Natural killer cell (primary cell): Measurements from ENCODE around the gene AGBL4. TPM values are rescaled to one million over a fixed set of nuclear protein-coding genes. Genes with fewer than 3 reads are reported as not detected.

Source experiments
- ATAC-seq, 3 donors: fragments of 150-1000 bp in 2 of 3; fragments of 200-7000 bp in 1 of 3; cut with Tn5 transposase; 1 replicate in 1 of 3; 2 replicates in 2 of 3; pipeline ENCODE4 v1.10.0; 2021; ENCODE audit warnings: mild to moderate bottlenecking in 2 of 3, moderate library complexity in 2 of 3
- DNase-seq, 2 donors: peaks; one replicate each; pipeline versions ENCODE4 v3.0.0 to v3.0.0-alpha.2; 2013 to 2021; ENCODE audit warnings: mixed read lengths in 1 of 2
- H3K27ac ChIP-seq: one replicate; pipeline ENCODE4 v1.5.1; 2013; ENCODE audit warnings: mild to moderate bottlenecking, low read length
- H3K27me3 ChIP-seq: one replicate; pipeline ENCODE4 v1.6.1; 2013; ENCODE audit warnings: low read length; ENCODE audit not compliant: control insufficient read depth, insufficient read depth
- H3K36me3 ChIP-seq: one replicate; pipeline ENCODE4 v1.6.1; 2013; ENCODE audit warnings: low read length; ENCODE audit not compliant: control insufficient read depth, insufficient read depth
- H3K4me1 ChIP-seq: one replicate; pipeline ENCODE4 v1.6.1; 2013; ENCODE audit warnings: low read length; ENCODE audit not compliant: control insufficient read depth, insufficient read depth
- H3K4me3 ChIP-seq: one replicate; pipeline ENCODE4 v1.5.1; 2013; ENCODE audit warnings: low read length
- H3K9me3 ChIP-seq: one replicate; pipeline ENCODE4 v1.6.1; 2013; ENCODE audit warnings: low read length; ENCODE audit not compliant: control insufficient read depth, insufficient read depth
- H3K27ac Mint-ChIP-seq, 2 donors: one replicate each; pipeline ENCODE4 v1.8.0; 2022; ENCODE audit warnings: mild to moderate bottlenecking in 2 of 2, mixed read lengths in 2 of 2, moderate library complexity in 1 of 2
- H3K27me3 Mint-ChIP-seq, 2 donors: one replicate each; pipeline ENCODE4 v1.8.0; 2022; ENCODE audit warnings: low read depth in 2 of 2, mixed read lengths in 2 of 2
- H3K36me3 Mint-ChIP-seq: one replicate; pipeline ENCODE4 v1.8.0; 2022; ENCODE audit warnings: mixed read lengths
- H3K4me1 Mint-ChIP-seq, 2 donors: one replicate each; pipeline ENCODE4 v1.8.0; 2022; ENCODE audit warnings: mixed read lengths in 2 of 2
- H3K4me3 Mint-ChIP-seq: one replicate; pipeline ENCODE4 v1.8.0; 2022; ENCODE audit warnings: mild to moderate bottlenecking, moderate library complexity, mixed read lengths
- H3K9me3 Mint-ChIP-seq, 2 donors: one replicate each; pipeline ENCODE4 v1.8.0; 2022; ENCODE audit warnings: mixed read lengths in 2 of 2
- WGBS: methylation state at CpG from one replicate; pipeline ENCODE4 v1.1.7; 2013; ENCODE audit warnings: missing lambda C conversion rate; ENCODE audit not compliant: insufficient coverage; 5-methylcytosine and 5-hydroxymethylcytosine counted together
- intact Hi-C: fragments of 100-400 bp; cut with micrococcal nuclease; formaldehyde crosslinking; loops from one replicate; pipeline ENCODE4 v1.14.2; 2022
- total RNA-seq, 4 donors: library from RNA; stranded (reverse); fragments of 120-200 nt in 1 of 4; gene quantifications; one replicate each; pipeline versions ENCODE4 v1.2.3 to v1.2.4, GENCODE V29; 2013 to 2022
- TF ChIP-seq, protein P1 (sequence below): fragments of 200-600 bp; IDR thresholded peaks from one replicate; pipeline ENCODE4 v1.8.0; 2022; ENCODE audit warnings: antibody characterized with exemption

Gene AGBL4
- total RNA-seq, 3 donors from 2014 or later (not counting 1 experiment from before 2014, with no cell fraction given), result not detected

DNA sequence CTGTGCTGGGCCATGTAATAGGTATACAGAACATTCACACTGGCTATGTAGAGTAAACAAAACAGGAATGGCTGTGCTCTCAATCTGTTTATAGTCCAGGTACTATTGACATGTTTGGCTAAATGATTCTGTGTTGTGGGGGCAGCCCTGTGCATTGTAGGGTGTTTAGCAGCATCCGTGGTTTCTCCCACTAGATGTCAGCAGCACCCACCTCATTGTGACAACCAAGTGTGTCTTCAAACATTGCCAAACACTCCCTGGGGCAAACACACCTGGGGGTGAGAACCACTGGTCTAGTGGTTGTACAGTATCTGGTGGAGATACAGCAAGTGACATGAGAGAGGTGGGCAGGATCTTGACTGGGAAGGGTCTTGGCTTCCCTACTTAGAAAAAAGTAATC, 1471.3 kb downstream of the AGBL4 start:
- H3K4me3 Mint-ChIP-seq, result no peak overlapping the region
- Histone ChIP-seq H3K4me3 (no peak overlapping the region), H3K4me1 (no peaks in the 10 kb centered on the region), H3K36me3 (no peaks in the 10 kb centered on the region), H3K9me3 (no peaks in the 10 kb centered on the region), H3K27ac (no peak overlapping the region), H3K27me3 (no peaks in the 10 kb centered on the region)
- ATAC-seq, result no peak
- no CpG with 5 or more reads among the region's 1 CpG for WGBS
- H3K9me3 Mint-ChIP-seq, result no peaks in the 10 kb centered on the region
- DNase-seq, result no peak
- no peak overlapping the region for H3K27ac Mint-ChIP-seq
- TF ChIP-seq, protein P1, sequence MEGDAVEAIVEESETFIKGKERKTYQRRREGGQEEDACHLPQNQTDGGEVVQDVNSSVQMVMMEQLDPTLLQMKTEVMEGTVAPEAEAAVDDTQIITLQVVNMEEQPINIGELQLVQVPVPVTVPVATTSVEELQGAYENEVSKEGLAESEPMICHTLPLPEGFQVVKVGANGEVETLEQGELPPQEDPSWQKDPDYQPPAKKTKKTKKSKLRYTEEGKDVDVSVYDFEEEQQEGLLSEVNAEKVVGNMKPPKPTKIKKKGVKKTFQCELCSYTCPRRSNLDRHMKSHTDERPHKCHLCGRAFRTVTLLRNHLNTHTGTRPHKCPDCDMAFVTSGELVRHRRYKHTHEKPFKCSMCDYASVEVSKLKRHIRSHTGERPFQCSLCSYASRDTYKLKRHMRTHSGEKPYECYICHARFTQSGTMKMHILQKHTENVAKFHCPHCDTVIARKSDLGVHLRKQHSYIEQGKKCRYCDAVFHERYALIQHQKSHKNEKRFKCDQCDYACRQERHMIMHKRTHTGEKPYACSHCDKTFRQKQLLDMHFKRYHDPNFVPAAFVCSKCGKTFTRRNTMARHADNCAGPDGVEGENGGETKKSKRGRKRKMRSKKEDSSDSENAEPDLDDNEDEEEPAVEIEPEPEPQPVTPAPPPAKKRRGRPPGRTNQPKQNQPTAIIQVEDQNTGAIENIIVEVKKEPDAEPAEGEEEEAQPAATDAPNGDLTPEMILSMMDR, result no peak
- no peaks in the 10 kb centered on the region for H3K36me3 Mint-ChIP-seq
- no peaks in the 10 kb centered on the region for H3K4me1 Mint-ChIP-seq
- intact Hi-C loops, result no loop called here
- peaks cover 0 to 14% of the 10 kb centered on the region in 2 donors for H3K27me3 Mint-ChIP-seq

DNA sequence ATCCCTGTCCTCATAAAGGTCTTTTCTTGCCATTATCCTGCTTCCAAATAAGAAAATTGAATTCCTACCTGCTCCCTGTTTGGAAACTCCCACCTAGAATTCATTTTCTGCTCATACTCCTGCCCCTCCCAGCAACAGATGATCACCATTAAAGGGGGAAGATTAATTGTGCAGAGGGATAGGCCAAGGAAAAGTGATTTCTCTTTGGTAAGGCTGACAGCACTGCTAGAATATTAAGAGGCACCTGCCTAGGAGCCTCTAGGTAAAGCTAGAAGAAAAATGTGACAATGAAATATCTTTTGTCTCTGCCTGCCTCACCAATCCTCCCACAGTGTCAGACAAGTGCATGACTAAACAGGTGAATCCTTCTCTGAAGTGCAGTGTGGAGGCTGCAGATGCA, 1474.8 kb downstream of the AGBL4 start:
- H3K9me3 Mint-ChIP-seq, result no peaks in the 10 kb centered on the region
- DNase-seq (no peak), ATAC-seq (no peak)
- H3K27me3 Mint-ChIP-seq, result peaks cover 0 to 8% of the 10 kb centered on the region in 2 donors
- no peak overlapping the region for H3K4me3 Mint-ChIP-seq
- TF ChIP-seq, protein P1, result no peak
- H3K4me1 ChIP-seq, result no peaks in the 10 kb centered on the region
- H3K27ac ChIP-seq, result no peak overlapping the region
- no peaks in the 10 kb centered on the region for H3K36me3 Mint-ChIP-seq
- H3K4me3 ChIP-seq, result no peak overlapping the region
- H3K9me3 ChIP-seq, result no peaks in the 10 kb centered on the region
- no peaks in the 10 kb centered on the region for H3K27me3 ChIP-seq
- no peaks in the 10 kb centered on the region for H3K4me1 Mint-ChIP-seq
- H3K36me3 ChIP-seq, result no peaks in the 10 kb centered on the region
- H3K27ac Mint-ChIP-seq, result no peak overlapping the region
- intact Hi-C loops, result no loop called here

DNA sequence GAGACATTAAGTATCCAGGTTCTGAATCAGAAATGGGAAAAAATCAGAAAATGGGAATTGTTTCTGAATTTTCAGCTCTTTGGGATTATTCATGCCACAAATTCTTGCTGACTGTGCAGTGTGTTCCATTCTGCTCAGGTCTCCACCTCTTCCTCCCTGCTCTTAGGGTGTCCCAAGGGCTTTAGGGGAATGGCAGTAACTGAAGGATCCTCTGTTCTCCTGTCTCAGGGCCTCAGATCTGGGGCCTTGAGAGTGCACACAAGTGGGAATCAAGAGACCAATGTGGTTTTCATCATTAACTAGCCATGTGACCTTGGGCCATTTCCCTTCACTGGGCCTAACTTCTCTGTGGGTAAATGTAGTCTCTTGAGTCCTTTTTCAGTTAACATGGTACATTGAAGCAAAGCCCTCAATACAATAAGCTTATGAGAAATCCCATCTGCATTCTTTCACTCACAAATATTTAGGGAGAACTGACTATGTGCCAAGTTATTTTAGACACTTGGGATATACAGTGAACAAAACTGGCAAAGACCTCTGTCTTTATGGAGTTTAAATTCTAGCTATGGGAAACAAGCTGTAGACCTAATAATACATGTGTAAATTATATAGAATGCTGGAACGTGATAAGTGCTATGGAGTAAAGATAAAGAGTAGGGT, 1476.1 kb downstream of the AGBL4 start:
- Mint-ChIP-seq H3K27me3 (peaks cover 0 to 8% of the 10 kb centered on the region in 2 donors), H3K36me3 (no peaks in the 10 kb centered on the region), H3K4me3 (no peak overlapping the region), H3K4me1 (no peaks in the 10 kb centered on the region), H3K9me3 (no peaks in the 10 kb centered on the region), H3K27ac (no peak overlapping the region)
- ATAC-seq (no peak), DNase-seq (no peak)
- Histone ChIP-seq H3K36me3 (no peaks in the 10 kb centered on the region), H3K27ac (no peak overlapping the region), H3K9me3 (no peaks in the 10 kb centered on the region), H3K4me3 (no peak overlapping the region), H3K27me3 (no peaks in the 10 kb centered on the region), H3K4me1 (no peaks in the 10 kb centered on the region)
- intact Hi-C loops, result no loop called here
- TF ChIP-seq, protein P1, result no peak
- 80% methylated on average over 1 of the region's 1 CpG for WGBS

DNA sequence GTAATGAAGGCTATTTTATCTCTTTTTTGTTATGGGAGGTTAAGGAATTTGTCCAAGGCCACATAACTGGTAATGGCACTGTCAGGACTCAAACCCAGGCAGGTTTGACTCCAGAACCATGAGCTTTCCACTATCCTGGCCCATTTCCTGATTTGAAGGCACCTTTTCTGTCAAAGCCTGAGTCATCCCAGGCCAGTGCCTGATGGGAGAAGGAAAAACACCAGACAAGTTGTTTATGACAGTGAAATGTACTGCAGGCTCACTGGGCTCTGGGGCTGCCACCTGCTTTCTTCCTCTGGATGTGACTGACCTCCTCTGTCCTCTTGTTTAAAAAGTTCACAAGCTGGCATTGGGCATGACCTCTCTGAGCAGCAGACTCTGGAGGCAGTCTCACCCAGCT, 1479.9 kb downstream of the AGBL4 start:
- Mint-ChIP-seq H3K9me3 (no peaks in the 10 kb centered on the region), H3K4me3 (no peak overlapping the region), H3K4me1 (no peaks in the 10 kb centered on the region), H3K36me3 (no peaks in the 10 kb centered on the region), H3K27me3 (peaks cover 8 to 9% of the 10 kb centered on the region in 2 donors), H3K27ac (no peak overlapping the region)
- Histone ChIP-seq H3K27me3 (no peaks in the 10 kb centered on the region), H3K4me3 (no peak overlapping the region), H3K27ac (no peak overlapping the region), H3K4me1 (no peaks in the 10 kb centered on the region), H3K9me3 (no peaks in the 10 kb centered on the region), H3K36me3 (no peaks in the 10 kb centered on the region)
- DNase-seq (no peak), ATAC-seq (no peak)
- intact Hi-C loops, result no loop called here
- TF ChIP-seq, protein P1, result no peak
